AG04449 (cell line): ENCODE results near the gene TPST2.

Source experiments
- CTCF ChIA-PET: fragments of 350-600 bp; formaldehyde crosslinking; extraction: SDS; loops from one replicate; lab custom pipeline; 2021; ENCODE audit warnings: antibody characterized with exemption; lab: Yijun Ruan, JAX
- POLR2A ChIA-PET: fragments of 400-600, 350-600 bp; formaldehyde crosslinking; extraction: SDS; loops from one replicate; lab custom pipeline; 2020; ENCODE audit warnings: antibody characterized with exemption, inconsistent platforms; lab: Yijun Ruan, JAX
- DNase-seq: peaks from one replicate; pipeline ENCODE4 v3.0.0-alpha.2; 2010; ENCODE audit warnings: low read depth, low spot score
- H3K4me3 ChIP-seq: 2 replicates; pipeline ENCODE4 v1.5.1; 2011; ENCODE audit warnings: low read depth, mild to moderate bottlenecking, control low read depth, low read length
- CTCF ChIP-seq: IDR thresholded peaks from one replicate; pipeline ENCODE4 v1.5.1; 2011; ENCODE audit warnings: mild to moderate bottlenecking, moderate library complexity, low read length, control low read depth, inconsistent platforms; ENCODE audit not compliant: insufficient read depth; ENCODE audit errors: missing control alignments

The TPST2 gene

DNA sequence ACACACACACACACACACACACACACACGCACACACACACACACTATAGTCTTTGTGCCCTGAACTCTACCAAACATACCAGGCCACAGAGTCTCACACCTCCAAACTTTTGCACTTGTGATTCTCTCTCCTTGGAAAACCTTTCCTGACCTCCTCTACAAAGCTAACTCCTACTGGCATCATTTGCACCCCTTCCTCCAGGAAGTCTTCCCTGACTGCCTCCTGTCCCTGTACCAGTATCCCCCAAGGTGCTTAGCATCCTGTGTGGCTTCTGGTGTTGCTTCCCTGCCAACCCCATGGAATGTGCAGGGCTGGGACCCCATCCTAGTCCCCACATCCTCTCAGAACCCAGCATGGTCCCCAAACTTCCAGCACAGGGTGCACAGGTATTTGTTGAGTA lies 8.9 kb downstream of the TPST2 start:
- no peak for TF ChIP-seq CTCF
- no peak for DNase-seq

GRCh38 chr22:26580240-26580962 lies 9.5 kb downstream of the TPST2 start:
- ChIA-PET POLR2A (no interaction called here), CTCF (no interaction called here)
- TF ChIP-seq CTCF = no peak
- no peak for DNase-seq
- H3K4me3 ChIP-seq = no peak overlapping the region

More for the DNA sequence above, 8.9 kb downstream of the TPST2 start:
- ChIA-PET POLR2A (no interaction called here), CTCF (no interaction called here)
- no peak overlapping the region for H3K4me3 ChIP-seq

GRCh38 chr22:26579331-26579886 lies 10.5 kb downstream of the TPST2 start:
- no peak for TF ChIP-seq CTCF
- ChIA-PET CTCF (no interaction called here), POLR2A (no interaction called here)
- no peak for DNase-seq
- H3K4me3 ChIP-seq = no peak overlapping the region

DNA sequence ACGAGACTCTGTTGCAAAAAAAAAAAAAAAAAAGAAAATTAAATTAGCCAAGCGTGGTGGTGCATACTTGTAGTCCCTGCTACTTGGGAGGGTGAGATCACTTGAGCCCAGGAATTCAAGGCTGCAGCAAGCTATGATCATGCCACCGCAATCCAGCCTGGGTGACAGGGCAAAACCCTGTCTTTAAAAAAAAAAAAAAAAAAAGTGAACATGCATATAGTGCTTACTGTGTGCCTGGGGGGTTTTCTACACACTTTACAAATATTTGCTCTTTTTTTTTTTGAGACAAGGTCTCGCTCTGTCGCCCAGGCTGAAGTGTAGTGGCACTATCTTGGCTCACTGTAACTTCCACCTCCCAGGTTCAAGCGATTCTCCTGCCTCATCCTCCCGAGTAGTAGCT lies 12.9 kb downstream of the TPST2 start:
- POLR2A ChIA-PET = no interaction called here
- no peak overlapping the region for H3K4me3 ChIP-seq
- no peak for TF ChIP-seq CTCF
- CTCF ChIA-PET = interaction anchor here (1.4 kb wide), 2 partner anchors 12 to 19 kb away, joined by 3 to 4 read pairs; no protein-coding TSS in a partner anchor
- no peak for DNase-seq

GRCh38 chr22:26576026-26576680 lies 13.8 kb downstream of the TPST2 start:
- CTCF ChIA-PET = interaction anchor here (0.7 to 1.4 kb wide), 6 partner anchors 9 to 89 kb away, joined by 3 to 6 read pairs (median 4); no protein-coding TSS in a partner anchor
- POLR2A ChIA-PET = no interaction called here
- H3K4me3 ChIP-seq = no peak overlapping the region
- no peak for TF ChIP-seq CTCF
- DNase-seq = no peak

DNA sequence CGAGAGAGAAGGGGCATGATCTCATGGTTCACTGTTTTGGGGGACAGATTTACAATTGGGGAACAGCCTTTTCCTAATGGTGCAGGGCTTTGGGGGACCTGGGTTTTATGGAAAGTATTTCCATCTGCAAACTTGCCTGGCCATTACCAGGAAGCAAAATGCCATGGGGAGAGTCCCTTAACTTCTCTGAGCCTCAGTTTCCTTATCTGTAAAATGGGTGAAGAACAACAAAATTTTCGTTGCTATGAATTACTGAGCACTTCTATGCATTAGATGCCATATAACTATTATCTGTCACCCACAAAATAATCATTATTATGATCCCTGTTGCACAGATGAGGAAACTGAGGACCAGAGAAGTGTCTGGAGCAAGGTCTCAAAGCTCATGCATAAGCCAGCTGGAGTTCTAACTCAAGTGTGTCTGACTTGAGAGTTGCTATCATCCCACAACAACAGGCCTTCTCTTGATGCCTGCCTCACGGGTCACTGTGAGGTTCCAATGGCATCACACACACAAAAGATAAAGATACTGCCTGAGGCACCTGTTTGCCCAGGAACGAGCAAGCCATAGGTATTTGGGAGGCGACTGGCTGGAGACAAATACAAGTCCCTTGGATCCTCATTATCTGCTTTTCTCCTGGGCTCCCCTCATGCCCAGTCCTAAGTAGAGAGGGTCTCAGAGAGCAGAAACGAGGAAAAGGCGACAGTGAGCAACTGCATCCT lies 15.8 kb downstream of the TPST2 start:
- ChIA-PET CTCF (interaction anchor here (1.2 kb wide), 1 partner anchor 10 kb away, joined by 3 read pairs; no protein-coding TSS in a partner anchor), POLR2A (no interaction called here)
- no peak for TF ChIP-seq CTCF
- DNase-seq = no peak
- H3K4me3 ChIP-seq = no peak overlapping the region
